IgD-negative memory B cell (primary cell): ENCODE data around the gene FNDC8. TPM values are rescaled to one million over a fixed set of nuclear protein-coding genes. Genes with fewer than 3 reads are reported as not detected.
"Not testable (repeated sequence)": the region's sequence is repeated elsewhere in the genome, so short reads cannot be mapped to it uniquely, and the experiment has no call there.

Source experiments
- H3K27ac Mint-ChIP-seq, 3 donors: one replicate each; pipeline ENCODE4 v1.8.0; 2020 to 2022; ENCODE audit warnings: mild to moderate bottlenecking in 3 of 3, mixed read lengths in 3 of 3, moderate library complexity in 1 of 3
- H3K27me3 Mint-ChIP-seq: one replicate; pipeline ENCODE4 v1.8.0; 2021; ENCODE audit warnings: mixed read lengths
- H3K36me3 Mint-ChIP-seq: one replicate; pipeline ENCODE4 v1.8.0; 2020; ENCODE audit warnings: mild to moderate bottlenecking, mixed read lengths
- H3K4me1 Mint-ChIP-seq, 3 donors: one replicate each; pipeline ENCODE4 v1.8.0; 2020 to 2022; ENCODE audit warnings: mixed read lengths in 3 of 3, mild to moderate bottlenecking in 1 of 3
- H3K4me3 Mint-ChIP-seq, 4 donors: one replicate each; pipeline ENCODE4 v1.8.0; 2020 to 2022; ENCODE audit warnings: mild to moderate bottlenecking in 4 of 4, mixed read lengths in 4 of 4, moderate library complexity in 3 of 4
- H3K9me3 Mint-ChIP-seq, 3 donors: one replicate each; pipeline ENCODE4 v1.8.0; 2020 to 2021; ENCODE audit warnings: mixed read lengths in 3 of 3, mild to moderate bottlenecking in 1 of 3
- polyA plus RNA-seq: library from polyadenylated mRNA; unstranded; fragments of 300-500 nt; fragmentation: Illumina TruSeq; gene quantifications from one replicate; pipeline ENCODE4 v1.2.3, GENCODE V29; 2021

FNDC8 gene
- polyA plus RNA-seq, 1 donor from 2014 or later = not detected

GRCh38 chr17:35087731-35088355, 33.6 kb upstream of the FNDC8 start:
- H3K9me3 Mint-ChIP-seq = no peaks in the 10 kb centered on the region
- no peaks in the 10 kb centered on the region for H3K27me3 Mint-ChIP-seq

GRCh38 chr17:35088356-35088880, 33.0 kb upstream of the FNDC8 start:
- Mint-ChIP-seq H3K4me3 (peak overlapping the region; percentile 94 to 99 (median 98)), H3K4me1 (peaks cover 18 to 28% (median 23%) of the 10 kb centered on the region in 3 donors), H3K27me3 (no peaks in the 10 kb centered on the region), H3K9me3 (no peaks in the 10 kb centered on the region), H3K36me3 (peaks cover 2% of the 10 kb centered on the region), H3K27ac (peak overlapping the region; percentile 97 to 100 (median 99))

More at GRCh38 chr17:35087731-35088355, 33.6 kb upstream of the FNDC8 start:
- Mint-ChIP-seq H3K36me3 (peaks cover 2% of the 10 kb centered on the region), H3K27ac (peak overlapping the region; percentile 97 to 100 (median 99)), H3K4me1 (peaks cover 23 to 33% (median 29%) of the 10 kb centered on the region in 3 donors), H3K4me3 (peak overlapping the region; percentile 94 to 99 (median 98))

GRCh38 chr17:35088881-35089585, 32.4 kb upstream of the FNDC8 start:
- no peaks in the 10 kb centered on the region for H3K27me3 Mint-ChIP-seq
- H3K4me3 Mint-ChIP-seq = peak overlapping the region; percentile 94 to 99 (median 98)
- H3K9me3 Mint-ChIP-seq = no peaks in the 10 kb centered on the region
- H3K27ac Mint-ChIP-seq = peak overlapping the region; percentile 97 to 100 (median 99)
- peaks cover 2% of the 10 kb centered on the region for H3K36me3 Mint-ChIP-seq
- peaks cover 18 to 28% (median 23%) of the 10 kb centered on the region in 3 donors for H3K4me1 Mint-ChIP-seq

GRCh38 chr17:35089586-35090296, 31.7 kb upstream of the FNDC8 start:
- Mint-ChIP-seq H3K4me3 (peak overlapping the region; percentile 85 to 95 (median 94)), H3K27ac (peak overlapping the region; percentile 88 to 97 (median 88)), H3K4me1 (peaks cover 18 to 28% (median 23%) of the 10 kb centered on the region in 3 donors), H3K27me3 (no peaks in the 10 kb centered on the region), H3K9me3 (no peaks in the 10 kb centered on the region), H3K36me3 (peaks cover 2% of the 10 kb centered on the region)

- Mint-ChIP-seq H3K4me3 (peak overlapping the region; percentile 27 to 44 (median 36)), H3K4me1 (peaks cover 18 to 24% (median 23%) of the 10 kb centered on the region in 3 donors), H3K27ac (peak overlapping the region in 1 of 3 donors; percentile 3)
- H3K27me3 Mint-ChIP-seq, H3K36me3 Mint-ChIP-seq, H3K9me3 Mint-ChIP-seq: not testable (repeated sequence)
Measured at GRCh38 chr17:35090707-35091106, 30.7 kb upstream of the FNDC8 start.

GRCh38 chr17:35094902-35095301, 26.5 kb upstream of the FNDC8 start:
- H3K4me3 Mint-ChIP-seq = no peak overlapping the region
- peaks cover 0 to 3% (median 2%) of the 10 kb centered on the region in 3 donors for H3K4me1 Mint-ChIP-seq
- H3K36me3 Mint-ChIP-seq = no peaks in the 10 kb centered on the region
- H3K9me3 Mint-ChIP-seq = no peaks in the 10 kb centered on the region
- H3K27me3 Mint-ChIP-seq = no peaks in the 10 kb centered on the region
- H3K27ac Mint-ChIP-seq = no peak overlapping the region

GRCh38 chr17:35095741-35096140, 25.7 kb upstream of the FNDC8 start:
- no peaks in the 10 kb centered on the region for H3K36me3 Mint-ChIP-seq
- no peak overlapping the region for H3K27ac Mint-ChIP-seq

GRCh38 chr17:35097776-35098175, 23.6 kb upstream of the FNDC8 start:
- no peaks in the 10 kb centered on the region for H3K36me3 Mint-ChIP-seq
- H3K4me3 Mint-ChIP-seq = peak overlapping the region in 1 of 4 donors; percentile 17
- H3K9me3 Mint-ChIP-seq = no peaks in the 10 kb centered on the region
- H3K27me3 Mint-ChIP-seq = no peaks in the 10 kb centered on the region
- H3K4me1 Mint-ChIP-seq = no peaks in the 10 kb centered on the region
- no peak overlapping the region for H3K27ac Mint-ChIP-seq

More at GRCh38 chr17:35095741-35096140, 25.7 kb upstream of the FNDC8 start:
- Mint-ChIP-seq H3K27me3 (no peaks in the 10 kb centered on the region), H3K4me3 (no peak overlapping the region), H3K4me1 (peaks cover 0 to 3% (median 2%) of the 10 kb centered on the region in 3 donors), H3K9me3 (no peaks in the 10 kb centered on the region)

GRCh38 chr17:35099908-35100307, 21.5 kb upstream of the FNDC8 start:
- no peaks in the 10 kb centered on the region for H3K27me3 Mint-ChIP-seq
- no peaks in the 10 kb centered on the region for H3K9me3 Mint-ChIP-seq
- H3K4me1 Mint-ChIP-seq = no peaks in the 10 kb centered on the region
- no peak overlapping the region for H3K4me3 Mint-ChIP-seq
- no peaks in the 10 kb centered on the region for H3K36me3 Mint-ChIP-seq
- H3K27ac Mint-ChIP-seq = no peak overlapping the region

- Mint-ChIP-seq H3K4me1 (no peaks in the 10 kb centered on the region), H3K36me3 (peaks cover 2% of the 10 kb centered on the region), H3K27ac (peak overlapping the region in 1 of 3 donors; percentile 53), H3K9me3 (peaks cover 0 to 1% (median 0%) of the 10 kb centered on the region in 3 donors), H3K27me3 (no peaks in the 10 kb centered on the region), H3K4me3 (no peak overlapping the region)
Measured at GRCh38 chr17:35101036-35101435, 20.4 kb upstream of the FNDC8 start.

GRCh38 chr17:35101725-35102124, 19.7 kb upstream of the FNDC8 start:
- peaks cover 0 to 2% (median 0%) of the 10 kb centered on the region in 3 donors for H3K9me3 Mint-ChIP-seq
- H3K27me3 Mint-ChIP-seq = no peaks in the 10 kb centered on the region
- no peak overlapping the region for H3K4me3 Mint-ChIP-seq
- peaks cover 6% of the 10 kb centered on the region for H3K36me3 Mint-ChIP-seq
- H3K27ac Mint-ChIP-seq = no peak overlapping the region
- H3K4me1 Mint-ChIP-seq = no peaks in the 10 kb centered on the region

- Mint-ChIP-seq H3K4me1 (no peaks in the 10 kb centered on the region), H3K4me3 (no peak overlapping the region), H3K9me3 (peaks cover 0 to 2% (median 0%) of the 10 kb centered on the region in 3 donors), H3K27ac (peak overlapping the region in 2 of 3 donors; percentile 27 to 63), H3K36me3 (peaks cover 8% of the 10 kb centered on the region), H3K27me3 (no peaks in the 10 kb centered on the region)
Measured at GRCh38 chr17:35103271-35103670, 18.1 kb upstream of the FNDC8 start.

GRCh38 chr17:35104844-35105450, 16.5 kb upstream of the FNDC8 start:
- Mint-ChIP-seq H3K4me3 (no peak overlapping the region), H3K27me3 (no peaks in the 10 kb centered on the region), H3K4me1 (no peaks in the 10 kb centered on the region), H3K36me3 (peaks cover 8% of the 10 kb centered on the region), H3K9me3 (peaks cover 0 to 2% (median 0%) of the 10 kb centered on the region in 3 donors), H3K27ac (peak overlapping the region in 1 of 3 donors; percentile 43)

GRCh38 chr17:35110791-35111190, 10.6 kb upstream of the FNDC8 start:
- not testable (repeated sequence) for H3K9me3 Mint-ChIP-seq, H3K27ac Mint-ChIP-seq, H3K27me3 Mint-ChIP-seq, H3K4me3 Mint-ChIP-seq, H3K4me1 Mint-ChIP-seq, H3K36me3 Mint-ChIP-seq
